NCI-H748 (cell line): ENCODE data around the gene NCLN.
"Not testable (repeated sequence)": the region's sequence is repeated elsewhere in the genome, so short reads cannot be mapped to it uniquely, and the experiment has no call there.

Experiments
- DNase-seq: peaks from one replicate; lab custom pipeline; 2025; ENCODE audit not compliant: unreplicated experiment; lab: John Stamatoyannopoulos, UW

The NCLN gene

GRCh38 chr19:3185461-3186159 is at the start of gene NCLN:
TSS of gene NCLN (plus strand) at chr19:3185930. CDS start at chr19:3186031, 101 bp downstream.
- DNase-seq, result peak; percentile 87

GRCh38 chr19:3135961-3136683 is 49.6 kb upstream of the NCLN start, which contains the start of gene GNA15:
TSS of gene GNA15 (plus strand) at chr19:3136033. CDS start at chr19:3136451, 418 bp downstream.
- DNase-seq, result no peak

- no peak for DNase-seq
Observed at GRCh38 chr19:3136684-3137055, 49.1 kb upstream of the NCLN start.

GRCh38 chr19:3137119-3137518 is 48.6 kb upstream of the NCLN start:
- DNase-seq, result no peak

GRCh38 chr19:3138268-3138667 is 47.5 kb upstream of the NCLN start:
- DNase-seq, result no peak

- DNase-seq, result no peak
Observed at GRCh38 chr19:3140667-3141038, 45.1 kb upstream of the NCLN start.

- no peak for DNase-seq
Observed at GRCh38 chr19:3142292-3142670, 43.4 kb upstream of the NCLN start.

- no peak for DNase-seq
Observed at GRCh38 chr19:3142781-3143337, 42.9 kb upstream of the NCLN start.

- DNase-seq, result no peak
Observed at GRCh38 chr19:3145909-3146676, 39.6 kb upstream of the NCLN start.

- no peak for DNase-seq
Observed at GRCh38 chr19:3146677-3147100, 39.0 kb upstream of the NCLN start.

GRCh38 chr19:3148503-3148902 is 37.2 kb upstream of the NCLN start:
- DNase-seq, result no peak

- DNase-seq, result no peak
Observed at GRCh38 chr19:3149089-3149488, 36.6 kb upstream of the NCLN start.

- DNase-seq, result no peak
Observed at GRCh38 chr19:3149526-3150505, 35.9 kb upstream of the NCLN start.

GRCh38 chr19:3150739-3151329 is 34.9 kb upstream of the NCLN start:
- DNase-seq, result no peak

GRCh38 chr19:3151563-3152418 is 33.9 kb upstream of the NCLN start:
- DNase-seq, result no peak

GRCh38 chr19:3152419-3152780 is 33.3 kb upstream of the NCLN start:
- DNase-seq, result no peak

- no peak for DNase-seq
Observed at GRCh38 chr19:3153286-3154230, 32.2 kb upstream of the NCLN start.

GRCh38 chr19:3154447-3154846 is 31.3 kb upstream of the NCLN start:
- DNase-seq, result not testable (repeated sequence)
